ENCODE data around the gene OR1L4. TPM values are rescaled to one million over a fixed set of nuclear protein-coding genes. Genes with fewer than 3 reads are reported as not detected.

The OR1L4 gene
- polyA plus RNA-seq, 1 experiment: not detected

DNA sequence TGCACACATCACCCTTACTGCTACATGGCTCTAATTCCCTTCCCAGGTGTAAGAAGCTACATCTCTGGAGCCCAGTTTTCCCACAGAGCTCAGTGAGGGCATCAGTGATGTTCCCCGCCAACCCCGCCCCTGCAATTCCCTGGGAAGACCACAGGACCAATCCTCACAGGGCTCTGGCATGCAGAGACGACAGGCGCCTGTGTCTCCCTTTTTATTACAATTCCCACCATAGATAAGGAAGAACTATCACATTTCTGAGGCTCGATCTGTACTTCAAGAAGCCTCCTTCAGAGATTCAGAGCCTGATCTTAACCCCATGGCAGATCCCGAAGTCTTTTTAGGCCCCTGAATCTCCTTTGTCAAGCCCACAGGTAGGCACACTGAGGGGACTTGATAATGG, 18.2 kb downstream of the OR1L4 start, which contains the start of gene OR1L6:
Gene OR1L6 (plus strand): TSS at position 301 of the 400 bp plus-strand sequence. CDS start 7,545 bp downstream, outside the sequence.
- TF ChIP-seq, protein P1, sequence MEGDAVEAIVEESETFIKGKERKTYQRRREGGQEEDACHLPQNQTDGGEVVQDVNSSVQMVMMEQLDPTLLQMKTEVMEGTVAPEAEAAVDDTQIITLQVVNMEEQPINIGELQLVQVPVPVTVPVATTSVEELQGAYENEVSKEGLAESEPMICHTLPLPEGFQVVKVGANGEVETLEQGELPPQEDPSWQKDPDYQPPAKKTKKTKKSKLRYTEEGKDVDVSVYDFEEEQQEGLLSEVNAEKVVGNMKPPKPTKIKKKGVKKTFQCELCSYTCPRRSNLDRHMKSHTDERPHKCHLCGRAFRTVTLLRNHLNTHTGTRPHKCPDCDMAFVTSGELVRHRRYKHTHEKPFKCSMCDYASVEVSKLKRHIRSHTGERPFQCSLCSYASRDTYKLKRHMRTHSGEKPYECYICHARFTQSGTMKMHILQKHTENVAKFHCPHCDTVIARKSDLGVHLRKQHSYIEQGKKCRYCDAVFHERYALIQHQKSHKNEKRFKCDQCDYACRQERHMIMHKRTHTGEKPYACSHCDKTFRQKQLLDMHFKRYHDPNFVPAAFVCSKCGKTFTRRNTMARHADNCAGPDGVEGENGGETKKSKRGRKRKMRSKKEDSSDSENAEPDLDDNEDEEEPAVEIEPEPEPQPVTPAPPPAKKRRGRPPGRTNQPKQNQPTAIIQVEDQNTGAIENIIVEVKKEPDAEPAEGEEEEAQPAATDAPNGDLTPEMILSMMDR (IDR thresholded peaks at IDR 0.05; ENCODE audit: low read depth, low read length): no peak
- ChIA-PET CTCF (no interaction called here), POLR2A (no interaction called here)

DNA sequence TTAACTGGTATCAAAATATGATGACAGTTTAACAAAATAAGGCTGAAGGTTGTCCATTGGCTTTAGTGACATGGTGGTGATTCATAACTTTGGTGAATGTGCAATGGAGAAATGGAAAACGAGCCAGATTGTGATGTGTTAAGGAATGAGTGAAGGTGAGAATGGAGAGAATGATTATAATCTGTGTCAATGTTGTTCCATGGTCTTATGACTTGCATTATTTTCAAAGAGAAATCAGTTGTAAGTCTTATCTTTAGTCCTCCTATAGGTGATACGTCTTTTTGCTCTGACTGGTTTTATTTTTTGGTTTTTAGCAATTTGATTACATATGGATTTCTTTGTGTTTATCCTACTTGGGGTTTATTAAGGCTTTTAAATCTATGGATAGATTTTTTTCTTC, 31.0 kb downstream of the OR1L4 start:
- POLR2A ChIA-PET: no interaction called here
- H3K4me3 ChIP-seq (ENCODE audit: low read depth, low read length): no peak overlapping the region
- H3K27me3 ChIP-seq (ENCODE audit: control insufficient read depth, insufficient read depth, low read length): no peaks in the 10 kb centered on the region
- no peak overlapping the region for H3K27ac ChIP-seq (ENCODE audit: low read depth, low read length)
- CTCF ChIA-PET: no interaction called here
- no peak for DNase-seq (ENCODE audit: low read depth, low spot score)
- TF ChIP-seq, protein P1 (IDR thresholded peaks at IDR 0.05; ENCODE audit: low read depth, low read length): no peak
- H3K9me3 ChIP-seq (ENCODE audit: control insufficient read depth, insufficient read depth, low read length): no peaks in the 10 kb centered on the region

More for the DNA sequence above, 18.2 kb downstream of the OR1L4 start, which contains the start of gene OR1L6:
- Histone ChIP-seq H3K4me3 (ENCODE audit: low read depth, low read length) (no peak within 1 kb of the TSS), H3K9me3 (ENCODE audit: control insufficient read depth, insufficient read depth, low read length) (no peaks in the 10 kb centered on the region), H3K27ac (ENCODE audit: low read depth, low read length) (no peak within 1 kb of the TSS), H3K27me3 (ENCODE audit: control insufficient read depth, insufficient read depth, low read length) (no peaks in the 10 kb centered on the region)
- DNase-seq (ENCODE audit: low read depth, low spot score): no peak

DNA sequence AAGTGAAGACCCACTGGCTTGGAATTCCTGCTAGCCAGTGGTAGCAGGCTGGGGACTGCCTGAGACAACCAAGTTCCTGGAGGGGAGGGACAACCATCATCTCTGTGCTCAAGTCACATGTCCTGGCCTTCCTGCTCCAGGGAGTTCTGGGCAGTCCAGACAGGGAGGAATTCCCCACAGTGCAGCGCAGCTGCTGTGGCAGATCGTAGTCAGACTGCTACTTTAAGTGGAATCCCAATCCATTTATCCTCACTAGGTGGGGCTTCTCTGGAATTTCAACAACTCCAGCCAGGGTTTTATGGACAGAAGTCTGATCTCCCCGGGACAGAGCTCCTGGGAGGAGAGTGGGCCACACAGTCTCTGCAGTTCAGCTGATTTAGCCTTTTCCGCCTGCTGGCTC, 44.0 kb downstream of the OR1L4 start:
- TF ChIP-seq, protein P1 (IDR thresholded peaks at IDR 0.05; ENCODE audit: low read depth, low read length): no peak
- H3K27me3 ChIP-seq (ENCODE audit: control insufficient read depth, insufficient read depth, low read length): no peaks in the 10 kb centered on the region
- no peak overlapping the region for H3K4me3 ChIP-seq (ENCODE audit: low read depth, low read length)
- POLR2A ChIA-PET: no interaction called here
- no peak for DNase-seq (ENCODE audit: low read depth, low spot score)
- CTCF ChIA-PET: no interaction called here
- H3K27ac ChIP-seq (ENCODE audit: low read depth, low read length): no peak overlapping the region
- peaks cover 6% of the 10 kb centered on the region for H3K9me3 ChIP-seq (ENCODE audit: control insufficient read depth, insufficient read depth, low read length)

Other genes starting within 250 kb of the OR1L4 start
- gene OR1J1, start 246.1 kb upstream of the OR1L4 start, polyA plus RNA-seq (2011; rRNA removed): not detected in 2 replicates
- 0.10 TPM in 1 of 2 replicates, not detected in the other for gene OR1J2, start 213.2 kb upstream of the OR1L4 start, polyA plus RNA-seq (2011; rRNA removed)
- gene OR1J4, start 204.8 kb upstream of the OR1L4 start, polyA plus RNA-seq (2011; rRNA removed): 0.10 and 0.11 TPM in 2 replicates
- gene OR1N1, start 196.7 kb upstream of the OR1L4 start, polyA plus RNA-seq (2011; rRNA removed): not detected in 2 replicates
- gene OR1N2, start 170.9 kb upstream of the OR1L4 start, polyA plus RNA-seq (2011; rRNA removed): not detected in 2 replicates
- 0.09 TPM in 1 of 2 replicates, not detected in the other for gene OR1L8, start 140.6 kb upstream of the OR1L4 start, polyA plus RNA-seq (2011; rRNA removed)
- gene OR1Q1, start 109.3 kb upstream of the OR1L4 start, polyA plus RNA-seq (2011; rRNA removed): 0.14 and 0.31 TPM in 2 replicates
- not detected in 2 replicates for gene OR1B1, start 66.4 kb upstream of the OR1L4 start, polyA plus RNA-seq (2011; rRNA removed)
- not detected in 2 replicates for gene OR1L1, start 62.3 kb upstream of the OR1L4 start, polyA plus RNA-seq (2011; rRNA removed)
- not detected in 2 replicates for gene OR1L3, start 48.9 kb upstream of the OR1L4 start, polyA plus RNA-seq (2011; rRNA removed)
- gene OR1L6, start 18.3 kb downstream of the OR1L4 start, polyA plus RNA-seq (2011; rRNA removed): not detected in 2 replicates
- not detected in 2 replicates for gene OR5C1, start 64.9 kb downstream of the OR1L4 start, polyA plus RNA-seq (2011; rRNA removed)
- gene OR1K1, start 76.1 kb downstream of the OR1L4 start, polyA plus RNA-seq (2011; rRNA removed): not detected in 2 replicates
- gene PDCL, start 104.6 kb downstream of the OR1L4 start, polyA plus RNA-seq (2011; rRNA removed): 15.5 and 18.7 TPM in 2 replicates
- 41.5 and 47.2 TPM in 2 replicates for gene RC3H2, start 181.4 kb downstream of the OR1L4 start, polyA plus RNA-seq (2011; rRNA removed)
- 5.9 and 8.3 TPM in 2 replicates for gene ZBTB6, start 189.3 kb downstream of the OR1L4 start, polyA plus RNA-seq (2011; rRNA removed)
- gene ZBTB26, start 207.5 kb downstream of the OR1L4 start, polyA plus RNA-seq (2011; rRNA removed): 8.2 and 9.6 TPM in 2 replicates
- 56.4 and 69.4 TPM in 2 replicates for gene RABGAP1, start 217.0 kb downstream of the OR1L4 start, polyA plus RNA-seq (2011; rRNA removed)